Thyroid gland (tissue), 4 donors: ENCODE data around the gene ATP5ME.

ENCODE experiments used
- CTCF ChIP-seq, 6 experiments: fragments of 200-600 bp in 3 of 6; fragments of 450-650 bp in 3 of 6; sonication (generic) in 3 of 6; IDR thresholded peaks; one replicate each; pipeline ENCODE4 v1.5.1; 2016 to 2019; ENCODE audit warnings: antibody characterized with exemption in 6 of 6, mild to moderate bottlenecking in 2 of 6, inconsistent platforms in 1 of 6, moderate library complexity in 1 of 6
- POLR2A ChIP-seq, 2 donors: fragments of 450-650 bp; IDR thresholded peaks; one replicate each; pipeline ENCODE4 v1.6.1; 2017; ENCODE audit warnings: antibody characterized with exemption in 2 of 2, mild to moderate bottlenecking in 2 of 2, moderate library complexity in 1 of 2

- TF ChIP-seq CTCF (IDR thresholded peaks at IDR 0.05), result no peak
- TF ChIP-seq POLR2A (IDR thresholded peaks at IDR 0.05), result no peak
Measured at GRCh38 chr4:710116-710515, 36.0 kb upstream of the ATP5ME start.
